IPS-15b (cell line): ENCODE data around the gene EEIG2.
A peak's percentile ranks its signal among the peaks of the same experiment; 100 is the strongest.

Experiments
- H3K27me3 ChIP-seq: one replicate; pipeline ENCODE4 v1.6.1; 2013; ENCODE audit warnings: low read length; ENCODE audit not compliant: control insufficient read depth, insufficient read depth
- H3K36me3 ChIP-seq: one replicate; pipeline ENCODE4 v1.6.1; 2013; ENCODE audit warnings: low read length; ENCODE audit not compliant: control insufficient read depth, insufficient read depth
- H3K4me1 ChIP-seq: one replicate; pipeline ENCODE4 v1.6.1; 2013; ENCODE audit warnings: mild to moderate bottlenecking, low read length; ENCODE audit not compliant: control insufficient read depth, insufficient read depth
- H3K4me3 ChIP-seq: one replicate; pipeline ENCODE4 v1.5.1; 2013; ENCODE audit warnings: low read depth, low read length
- H3K9ac ChIP-seq: one replicate; pipeline ENCODE4 v1.6.1; 2013; ENCODE audit warnings: low read depth, mild to moderate bottlenecking, low read length
- H3K9me3 ChIP-seq: one replicate; pipeline ENCODE4 v1.6.1; 2013; ENCODE audit warnings: mild to moderate bottlenecking, low read length; ENCODE audit not compliant: control insufficient read depth, insufficient read depth

EEIG2 gene

GRCh38 chr1:108553905-108554304, 6.0 kb upstream of the EEIG2 start:
- no peaks in the 10 kb centered on the region for H3K36me3 ChIP-seq
- H3K4me3 ChIP-seq: no peak overlapping the region
- H3K4me1 ChIP-seq: peaks cover 9% of the 10 kb centered on the region
- no peaks in the 10 kb centered on the region for H3K27me3 ChIP-seq
- no peaks in the 10 kb centered on the region for H3K9me3 ChIP-seq
- H3K9ac ChIP-seq: no peak overlapping the region

- H3K9ac ChIP-seq: no peak overlapping the region
- no peaks in the 10 kb centered on the region for H3K36me3 ChIP-seq
- no peak overlapping the region for H3K4me3 ChIP-seq
- H3K9me3 ChIP-seq: no peaks in the 10 kb centered on the region
- peaks cover 13% of the 10 kb centered on the region for H3K4me1 ChIP-seq
- H3K27me3 ChIP-seq: no peaks in the 10 kb centered on the region
Measured at GRCh38 chr1:108554682-108555427, 5.0 kb upstream of the EEIG2 start.

GRCh38 chr1:108556066-108556465, 3.8 kb upstream of the EEIG2 start:
- Histone ChIP-seq H3K27me3 (no peaks in the 10 kb centered on the region), H3K9ac (no peak overlapping the region), H3K9me3 (no peaks in the 10 kb centered on the region), H3K36me3 (no peaks in the 10 kb centered on the region), H3K4me3 (no peak overlapping the region), H3K4me1 (peaks cover 13% of the 10 kb centered on the region)

GRCh38 chr1:108556499-108556898, 3.4 kb upstream of the EEIG2 start:
- Histone ChIP-seq H3K27me3 (no peaks in the 10 kb centered on the region), H3K4me3 (no peak overlapping the region), H3K36me3 (no peaks in the 10 kb centered on the region), H3K9ac (no peak overlapping the region), H3K4me1 (peaks cover 17% of the 10 kb centered on the region), H3K9me3 (no peaks in the 10 kb centered on the region)

GRCh38 chr1:108557296-108557695, 2.6 kb upstream of the EEIG2 start:
- Histone ChIP-seq H3K9me3 (no peaks in the 10 kb centered on the region), H3K9ac (no peak overlapping the region), H3K27me3 (no peaks in the 10 kb centered on the region), H3K4me3 (no peak overlapping the region), H3K4me1 (peaks cover 20% of the 10 kb centered on the region), H3K36me3 (no peaks in the 10 kb centered on the region)

- H3K27me3 ChIP-seq: no peaks in the 10 kb centered on the region
- H3K4me3 ChIP-seq: peak overlapping the region; percentile 92
- H3K4me1 ChIP-seq: peaks cover 23% of the 10 kb centered on the region
- no peaks in the 10 kb centered on the region for H3K36me3 ChIP-seq
- no peaks in the 10 kb centered on the region for H3K9me3 ChIP-seq
- H3K9ac ChIP-seq: peak overlapping the region; percentile 49
Measured at GRCh38 chr1:108560189-108560873, 431 bp downstream of the EEIG2 start.

- Histone ChIP-seq H3K4me3 (peak overlapping the region; percentile 92), H3K36me3 (no peaks in the 10 kb centered on the region), H3K9me3 (no peaks in the 10 kb centered on the region), H3K9ac (no peak overlapping the region), H3K27me3 (no peaks in the 10 kb centered on the region), H3K4me1 (peaks cover 23% of the 10 kb centered on the region)
Measured at GRCh38 chr1:108560874-108561459, 1.1 kb downstream of the EEIG2 start.

GRCh38 chr1:108561689-108562326, 1.9 kb downstream of the EEIG2 start:
- H3K4me1 ChIP-seq: peaks cover 23% of the 10 kb centered on the region
- no peaks in the 10 kb centered on the region for H3K36me3 ChIP-seq
- no peaks in the 10 kb centered on the region for H3K9me3 ChIP-seq
- no peaks in the 10 kb centered on the region for H3K27me3 ChIP-seq
- H3K4me3 ChIP-seq: peak overlapping the region; percentile 92
- H3K9ac ChIP-seq: no peak overlapping the region

- Histone ChIP-seq H3K36me3 (no peaks in the 10 kb centered on the region), H3K4me3 (no peak overlapping the region), H3K9ac (no peak overlapping the region), H3K9me3 (no peaks in the 10 kb centered on the region), H3K27me3 (no peaks in the 10 kb centered on the region), H3K4me1 (peaks cover 15% of the 10 kb centered on the region)
Measured at GRCh38 chr1:108563808-108564207, 3.9 kb downstream of the EEIG2 start.

GRCh38 chr1:108565081-108565480, 5.2 kb downstream of the EEIG2 start:
- H3K9me3 ChIP-seq: no peaks in the 10 kb centered on the region
- no peaks in the 10 kb centered on the region for H3K27me3 ChIP-seq
- H3K36me3 ChIP-seq: no peaks in the 10 kb centered on the region
- H3K4me3 ChIP-seq: no peak overlapping the region
- H3K4me1 ChIP-seq: peaks cover 10% of the 10 kb centered on the region
- H3K9ac ChIP-seq: no peak overlapping the region

GRCh38 chr1:108565512-108565911, 5.6 kb downstream of the EEIG2 start:
- Histone ChIP-seq H3K27me3 (no peaks in the 10 kb centered on the region), H3K4me1 (peaks cover 13% of the 10 kb centered on the region), H3K9ac (no peak overlapping the region), H3K4me3 (no peak overlapping the region), H3K36me3 (no peaks in the 10 kb centered on the region), H3K9me3 (no peaks in the 10 kb centered on the region)
